ENCODE data around the gene DYRK1A.

GRCh38 chr21:37469441-37469840, 102.9 kb downstream of the DYRK1A start:
- TF ChIP-seq, protein P1, sequence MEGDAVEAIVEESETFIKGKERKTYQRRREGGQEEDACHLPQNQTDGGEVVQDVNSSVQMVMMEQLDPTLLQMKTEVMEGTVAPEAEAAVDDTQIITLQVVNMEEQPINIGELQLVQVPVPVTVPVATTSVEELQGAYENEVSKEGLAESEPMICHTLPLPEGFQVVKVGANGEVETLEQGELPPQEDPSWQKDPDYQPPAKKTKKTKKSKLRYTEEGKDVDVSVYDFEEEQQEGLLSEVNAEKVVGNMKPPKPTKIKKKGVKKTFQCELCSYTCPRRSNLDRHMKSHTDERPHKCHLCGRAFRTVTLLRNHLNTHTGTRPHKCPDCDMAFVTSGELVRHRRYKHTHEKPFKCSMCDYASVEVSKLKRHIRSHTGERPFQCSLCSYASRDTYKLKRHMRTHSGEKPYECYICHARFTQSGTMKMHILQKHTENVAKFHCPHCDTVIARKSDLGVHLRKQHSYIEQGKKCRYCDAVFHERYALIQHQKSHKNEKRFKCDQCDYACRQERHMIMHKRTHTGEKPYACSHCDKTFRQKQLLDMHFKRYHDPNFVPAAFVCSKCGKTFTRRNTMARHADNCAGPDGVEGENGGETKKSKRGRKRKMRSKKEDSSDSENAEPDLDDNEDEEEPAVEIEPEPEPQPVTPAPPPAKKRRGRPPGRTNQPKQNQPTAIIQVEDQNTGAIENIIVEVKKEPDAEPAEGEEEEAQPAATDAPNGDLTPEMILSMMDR (IDR thresholded peaks at IDR 0.05) = no peak
- no peak for TF ChIP-seq POLR2A (IDR thresholded peaks at IDR 0.05)

Measured in heart left ventricle (tissue), 13 donors.